ENCODE results near the gene WDR17. TPM values are rescaled to one million over a fixed set of nuclear protein-coding genes. Genes with fewer than 3 reads are reported as not detected.

Gene WDR17
- total and polyA plus RNA-seq, 8 donors = 0.68 to 3.0 (median 2.2) TPM

DNA sequence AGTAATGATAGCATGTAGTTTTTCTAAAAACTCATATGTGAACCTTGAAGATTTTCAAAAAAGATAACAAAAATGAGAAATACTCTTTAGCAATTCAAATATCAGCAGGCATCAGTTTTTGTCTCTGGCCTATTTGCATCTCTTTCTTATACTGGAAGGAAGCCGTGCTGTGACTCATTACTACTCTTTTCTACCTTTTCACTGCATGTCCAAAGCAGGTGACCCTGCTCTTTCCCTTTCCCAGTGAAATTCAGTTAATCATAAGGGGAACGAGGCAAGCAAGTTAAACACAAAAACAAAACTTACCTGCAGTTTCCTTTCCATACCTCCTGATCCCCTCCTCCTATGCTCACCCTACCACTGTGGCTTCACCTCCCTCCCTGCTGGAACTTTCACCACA lies 120.4 kb downstream of the WDR17 start:
- H3K36me3 ChIP-seq = no peaks in the 10 kb centered on the region
- H3K4me3 ChIP-seq = no peak overlapping the region
- no peak overlapping the region for H3K27ac ChIP-seq
- intact Hi-C loops (cut with DNase I) = no loop called here
- FAIRE-seq (no peak), DNase-seq (no peak), ATAC-seq (no peak)
- no peaks in the 10 kb centered on the region for H3K4me1 ChIP-seq
- 47 to 59% methylated on average over 2 of the region's 2 CpGs for WGBS, 2 donors
- peaks cover 0 to 4% (median 0%) of the 10 kb centered on the region in 4 donors for H3K27me3 ChIP-seq
- H3K9me3 ChIP-seq = no peaks in the 10 kb centered on the region
- TF ChIP-seq, protein P1, sequence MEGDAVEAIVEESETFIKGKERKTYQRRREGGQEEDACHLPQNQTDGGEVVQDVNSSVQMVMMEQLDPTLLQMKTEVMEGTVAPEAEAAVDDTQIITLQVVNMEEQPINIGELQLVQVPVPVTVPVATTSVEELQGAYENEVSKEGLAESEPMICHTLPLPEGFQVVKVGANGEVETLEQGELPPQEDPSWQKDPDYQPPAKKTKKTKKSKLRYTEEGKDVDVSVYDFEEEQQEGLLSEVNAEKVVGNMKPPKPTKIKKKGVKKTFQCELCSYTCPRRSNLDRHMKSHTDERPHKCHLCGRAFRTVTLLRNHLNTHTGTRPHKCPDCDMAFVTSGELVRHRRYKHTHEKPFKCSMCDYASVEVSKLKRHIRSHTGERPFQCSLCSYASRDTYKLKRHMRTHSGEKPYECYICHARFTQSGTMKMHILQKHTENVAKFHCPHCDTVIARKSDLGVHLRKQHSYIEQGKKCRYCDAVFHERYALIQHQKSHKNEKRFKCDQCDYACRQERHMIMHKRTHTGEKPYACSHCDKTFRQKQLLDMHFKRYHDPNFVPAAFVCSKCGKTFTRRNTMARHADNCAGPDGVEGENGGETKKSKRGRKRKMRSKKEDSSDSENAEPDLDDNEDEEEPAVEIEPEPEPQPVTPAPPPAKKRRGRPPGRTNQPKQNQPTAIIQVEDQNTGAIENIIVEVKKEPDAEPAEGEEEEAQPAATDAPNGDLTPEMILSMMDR (IDR thresholded peaks at IDR 0.05) = no peak

DNA sequence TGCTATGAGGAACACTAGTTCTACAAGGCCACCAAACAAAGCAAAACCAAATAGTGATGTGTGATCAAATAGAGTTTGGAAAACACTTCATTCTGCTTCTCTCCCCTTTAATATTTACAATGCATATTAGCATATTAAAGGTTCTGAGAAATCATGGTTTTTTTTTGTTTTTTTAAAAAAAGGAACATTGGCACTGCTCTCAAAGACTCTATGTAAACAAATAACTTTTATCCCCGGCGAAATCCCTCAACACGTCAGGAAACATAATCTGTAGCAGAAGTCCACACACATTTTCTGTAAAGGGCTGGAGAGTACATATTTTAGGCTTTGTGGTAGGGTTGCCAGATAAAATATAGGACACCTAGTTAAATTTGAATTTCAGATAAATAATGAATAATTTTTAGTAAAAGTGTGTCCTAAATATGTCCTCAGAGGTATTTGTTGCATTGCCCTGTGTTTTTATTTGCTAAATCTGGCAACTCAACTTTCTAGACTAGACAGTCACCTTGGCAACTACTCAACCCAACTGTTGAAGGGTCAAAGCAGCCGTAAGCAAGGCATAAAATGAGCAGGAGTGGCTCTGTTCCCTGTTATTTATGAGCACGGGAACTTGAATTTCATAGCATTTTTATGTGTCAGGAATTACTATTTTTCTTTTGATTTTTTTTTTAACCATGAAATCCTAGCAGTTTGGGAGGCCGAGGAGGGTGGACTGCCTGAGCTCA lies 121.2 kb downstream of the WDR17 start:
- FAIRE-seq = no peak
- WGBS, 2 donors = 56 to 65% methylated on average over 6 of the region's 6 CpGs
- H3K27ac ChIP-seq = no peak overlapping the region
- TF ChIP-seq, protein P1 (IDR thresholded peaks at IDR 0.05) = no peak
- H3K4me3 ChIP-seq = no peak overlapping the region
- peaks cover 0 to 4% (median 0%) of the 10 kb centered on the region in 4 donors for H3K27me3 ChIP-seq
- no peak for DNase-seq
- no peaks in the 10 kb centered on the region for H3K4me1 ChIP-seq
- H3K9me3 ChIP-seq = no peaks in the 10 kb centered on the region
- ATAC-seq = no peak
- intact Hi-C loops (cut with DNase I) = no loop called here
- H3K36me3 ChIP-seq = no peaks in the 10 kb centered on the region

DNA sequence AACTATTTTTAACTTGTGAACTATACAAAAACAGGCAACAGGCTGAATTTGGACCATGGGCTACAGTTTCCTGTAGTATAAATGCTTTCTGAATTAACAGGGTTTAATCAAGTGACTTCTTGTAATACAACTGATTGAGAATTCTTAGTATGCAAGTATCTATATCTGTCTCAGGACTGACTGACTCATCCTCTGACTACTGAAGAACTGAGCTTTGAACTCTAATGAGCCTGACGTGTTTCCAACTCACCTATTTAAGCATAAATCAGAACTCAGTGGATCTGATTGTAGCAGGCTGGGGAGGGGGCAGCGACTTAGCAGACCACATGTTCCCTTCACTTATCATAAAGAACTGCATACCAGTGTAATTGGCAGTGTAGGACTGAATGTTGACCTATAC lies 122.0 kb downstream of the WDR17 start:
- no peaks in the 10 kb centered on the region for H3K36me3 ChIP-seq
- no peak overlapping the region for H3K4me3 ChIP-seq
- no peak for ATAC-seq
- H3K9me3 ChIP-seq = no peaks in the 10 kb centered on the region
- intact Hi-C loops (cut with DNase I) = no loop called here
- DNase-seq = no peak
- no peak for FAIRE-seq
- H3K27ac ChIP-seq = no peak overlapping the region
- WGBS, 2 donors = 64 to 80% methylated on average over 2 of the region's 2 CpGs
- H3K27me3 ChIP-seq = peaks cover 0 to 4% (median 0%) of the 10 kb centered on the region in 4 donors
- TF ChIP-seq, protein P1 (IDR thresholded peaks at IDR 0.05) = no peak
- H3K4me1 ChIP-seq = no peaks in the 10 kb centered on the region

DNA sequence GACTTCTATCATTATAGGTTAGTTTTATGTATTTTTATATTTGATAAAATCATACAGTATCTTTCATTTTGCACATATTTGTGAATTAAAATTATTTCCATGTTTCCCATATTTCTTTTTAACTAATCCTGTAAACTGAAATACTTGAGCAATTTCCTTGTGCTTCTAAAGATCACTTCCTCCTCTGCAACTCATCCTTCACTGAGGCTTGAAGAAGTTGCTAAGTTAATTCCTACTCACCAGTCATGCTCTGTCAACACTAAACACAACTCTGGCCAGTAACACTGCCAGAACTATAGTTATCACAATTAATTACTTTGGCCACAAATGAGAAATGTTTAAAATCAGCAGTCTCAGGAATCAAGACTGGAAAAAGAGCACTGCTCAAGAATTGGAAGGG lies 123.0 kb downstream of the WDR17 start:
- Histone ChIP-seq H3K27ac (no peak overlapping the region), H3K36me3 (no peaks in the 10 kb centered on the region), H3K4me3 (no peak overlapping the region), H3K27me3 (peaks cover 0 to 4% (median 0%) of the 10 kb centered on the region in 4 donors), H3K4me1 (no peaks in the 10 kb centered on the region), H3K9me3 (no peaks in the 10 kb centered on the region)
- FAIRE-seq (no peak), ATAC-seq (no peak), DNase-seq (no peak)
- intact Hi-C loops (cut with DNase I) = no loop called here
- TF ChIP-seq, protein P1 (IDR thresholded peaks at IDR 0.05) = no peak

Measured in pancreas (tissue), 10 donors.